ENCODE measurements around the gene NXT1.

Gene NXT1

GRCh38 chr20:23393996-23394775 lies 43.6 kb downstream of the NXT1 start:
- no peak for DNase-seq

- no peak for DNase-seq
Observed at GRCh38 chr20:23396950-23397627, 46.5 kb downstream of the NXT1 start.

DNA sequence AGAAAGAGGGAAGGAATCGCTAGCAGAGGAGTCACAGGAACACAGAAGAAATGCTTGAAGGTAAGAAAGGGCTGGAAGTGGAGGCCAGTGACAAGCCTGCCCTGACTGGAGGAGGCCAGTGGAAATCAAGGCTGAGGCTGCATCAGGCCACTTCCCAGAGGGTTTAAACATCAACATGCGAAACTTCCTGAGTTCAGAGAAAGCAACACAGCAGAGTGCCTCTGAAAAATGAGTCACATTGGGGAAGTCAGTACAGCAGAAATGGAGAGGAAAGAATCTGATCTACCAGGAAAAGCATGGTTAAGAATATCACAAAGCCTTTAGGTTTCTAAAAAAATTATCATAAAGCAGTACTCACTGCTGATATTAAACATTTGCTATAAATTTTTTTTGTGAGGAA lies 47.4 kb downstream of the NXT1 start:
- no peak for DNase-seq

- no peak for DNase-seq
Observed at GRCh38 chr20:23399568-23400241, 49.1 kb downstream of the NXT1 start.

GRCh38 chr20:23401051-23401450 lies 50.5 kb downstream of the NXT1 start:
- DNase-seq = no peak

- DNase-seq = no peak
Observed at GRCh38 chr20:23403751-23404150, 53.2 kb downstream of the NXT1 start.

GRCh38 chr20:23404196-23404595 lies 53.6 kb downstream of the NXT1 start:
- DNase-seq = no peak
